Erythroblast (primary cell): ENCODE results near the gene LRBA.

Source experiments
- GATA1 ChIP-seq: IDR thresholded peaks from 2 replicates; pipeline ENCODE4 v1.6.1; 2011; ENCODE audit warnings: low read depth, mild to moderate bottlenecking, control low read depth, low read length, moderate library complexity
- POLR2A ChIP-seq: IDR thresholded peaks from 2 replicates; pipeline ENCODE4 v1.6.1; 2011; ENCODE audit warnings: mild to moderate bottlenecking, low read length

DNA sequence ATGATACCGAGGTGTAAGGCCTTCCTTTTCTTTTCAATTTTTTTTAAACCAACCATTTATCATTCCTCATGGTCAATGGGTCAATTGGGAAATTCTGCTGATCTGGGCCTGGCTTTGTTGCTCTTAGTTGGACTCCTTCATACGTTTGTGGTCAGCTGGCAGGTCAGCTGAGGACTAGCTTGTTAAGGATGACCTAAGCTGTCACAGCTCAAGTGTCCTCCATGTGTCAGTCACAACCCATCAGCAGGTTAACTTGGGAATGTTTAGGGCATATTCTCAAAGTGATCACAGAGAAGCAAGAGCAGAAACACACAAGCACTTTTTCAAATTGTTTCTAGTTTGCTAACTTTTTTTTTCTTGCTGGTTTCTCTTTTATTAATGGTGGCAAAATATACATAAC lies 550.6 kb downstream of the LRBA start:
- no peak for TF ChIP-seq POLR2A
- no peak for TF ChIP-seq GATA1
